Activated CD4-positive, alpha-beta T cell treated with anti-CD3 and anti-CD28 coated beads, Interleukin-2, amount 10 ng/mL, durations not matched to agents 7 days and 5 days (primary cell): ENCODE results near the gene SRM. TPM values are rescaled to one million over a fixed set of nuclear protein-coding genes. Genes with fewer than 3 reads are reported as not detected.
"Not testable (repeated sequence)": the region's sequence is repeated elsewhere in the genome, so short reads cannot be mapped to it uniquely, and the experiment has no call there.

ENCODE experiments used
- CTCF ChIA-PET: fragments of 350-600 bp; sonication (Branson Sonifier 250); formaldehyde crosslinking; loops from one replicate; lab custom pipeline; 2021; ENCODE audit warnings: antibody characterized with exemption; lab: Charles Lee
- POLR2A ChIA-PET: fragments of 350-600 bp; sonication (Branson Sonifier 250); formaldehyde crosslinking; loops from one replicate; lab custom pipeline; 2021; ENCODE audit warnings: antibody characterized with exemption; lab: Charles Lee
- DNase-seq: peaks from one replicate; pipeline ENCODE4 v3.0.0-alpha.2; 2020
- H3K27ac Mint-ChIP-seq: one replicate; pipeline ENCODE4 v1.8.0; 2021; ENCODE audit warnings: mild to moderate bottlenecking, moderate library complexity, mixed read lengths
- H3K27me3 Mint-ChIP-seq: one replicate; pipeline ENCODE4 v1.8.0; 2021; ENCODE audit warnings: mixed read lengths
- H3K36me3 Mint-ChIP-seq: one replicate; pipeline ENCODE4 v1.8.0; 2021; ENCODE audit warnings: low read depth, mixed read lengths
- H3K4me1 Mint-ChIP-seq: one replicate; pipeline ENCODE4 v1.8.0; 2021; ENCODE audit warnings: mixed read lengths
- H3K4me3 Mint-ChIP-seq: one replicate; pipeline ENCODE4 v1.8.0; 2021; ENCODE audit warnings: mild to moderate bottlenecking, moderate library complexity, mixed read lengths
- H3K9me3 Mint-ChIP-seq: one replicate; pipeline ENCODE4 v1.8.0; 2021; ENCODE audit warnings: mixed read lengths
- total RNA-seq, 2 experiments: library from RNA; stranded (reverse); gene quantifications; one replicate each; pipeline ENCODE4 v1.2.3, GENCODE V29; 2021

The SRM gene
- total RNA-seq, 2 experiments from 2014 or later: 88.1 to 93.8 TPM

- POLR2A ChIA-PET: no interaction called here
- Mint-ChIP-seq H3K27me3 (no peaks in the 10 kb centered on the region), H3K4me1 (peaks cover 2% of the 10 kb centered on the region), H3K4me3 (no peak overlapping the region), H3K36me3 (peaks cover 6% of the 10 kb centered on the region), H3K27ac (no peak overlapping the region), H3K9me3 (no peaks in the 10 kb centered on the region)
- DNase-seq: no peak
- CTCF ChIA-PET: interaction anchor here (1.2 to 2.0 kb wide), 2 partner anchors 11 to 14 kb away, joined by 4 to 9 read pairs; no protein-coding TSS in a partner anchor
Measured at GRCh38 chr1:11051781-11052511, 7.9 kb downstream of the SRM start.

GRCh38 chr1:11051121-11051520 lies 8.7 kb downstream of the SRM start:
- CTCF ChIA-PET: interaction anchor here (2.0 kb wide), 1 partner anchor 13 kb away, joined by 9 read pairs; no protein-coding TSS in a partner anchor
- POLR2A ChIA-PET, H3K4me1 Mint-ChIP-seq, H3K9me3 Mint-ChIP-seq, H3K4me3 Mint-ChIP-seq, H3K27ac Mint-ChIP-seq, H3K36me3 Mint-ChIP-seq, H3K27me3 Mint-ChIP-seq, DNase-seq: not testable (repeated sequence)

GRCh38 chr1:11046625-11047365 lies 13.0 kb downstream of the SRM start, which contains the start of gene MASP2:
TSS of gene MASP2 (minus strand) at chr1:11047239. CDS start at chr1:11047207, 32 bp downstream.
- no peaks in the 10 kb centered on the region for H3K36me3 Mint-ChIP-seq
- no peaks in the 10 kb centered on the region for H3K9me3 Mint-ChIP-seq
- no peaks in the 10 kb centered on the region for H3K4me1 Mint-ChIP-seq
- no peaks in the 10 kb centered on the region for H3K27me3 Mint-ChIP-seq
- H3K4me3 Mint-ChIP-seq: no peak within 1 kb of the TSS
- POLR2A ChIA-PET: no interaction called here
- H3K27ac Mint-ChIP-seq: no peak within 1 kb of the TSS
- DNase-seq: no peak
- CTCF ChIA-PET: interaction anchor here (3.2 kb wide), 1 partner anchor 10 kb away, joined by 19 read pairs; no protein-coding TSS in a partner anchor

GRCh38 chr1:11046270-11046566 lies 13.6 kb downstream of the SRM start:
- POLR2A ChIA-PET: no interaction called here
- Mint-ChIP-seq H3K4me1 (no peaks in the 10 kb centered on the region), H3K27me3 (no peaks in the 10 kb centered on the region), H3K4me3 (no peak overlapping the region), H3K9me3 (no peaks in the 10 kb centered on the region), H3K27ac (no peak overlapping the region), H3K36me3 (no peaks in the 10 kb centered on the region)
- DNase-seq: no peak
- CTCF ChIA-PET: interaction anchor here (1.1 to 3.2 kb wide), 2 partner anchors 9 to 11 kb away, joined by 3 to 19 read pairs; no protein-coding TSS in a partner anchor

- Mint-ChIP-seq H3K4me1 (no peaks in the 10 kb centered on the region), H3K9me3 (no peaks in the 10 kb centered on the region), H3K27me3 (no peaks in the 10 kb centered on the region), H3K27ac (no peak overlapping the region), H3K4me3 (no peak overlapping the region), H3K36me3 (no peaks in the 10 kb centered on the region)
- no peak for DNase-seq
- POLR2A ChIA-PET: no interaction called here
- CTCF ChIA-PET: interaction anchor here (1.1 to 3.2 kb wide), 2 partner anchors 8 to 12 kb away, joined by 3 to 19 read pairs; no protein-coding TSS in a partner anchor
Measured at GRCh38 chr1:11045428-11046269, 14.2 kb downstream of the SRM start.

GRCh38 chr1:11044849-11045427 lies 14.9 kb downstream of the SRM start:
- Mint-ChIP-seq H3K36me3 (no peaks in the 10 kb centered on the region), H3K4me3 (no peak overlapping the region), H3K9me3 (no peaks in the 10 kb centered on the region), H3K4me1 (no peaks in the 10 kb centered on the region), H3K27me3 (no peaks in the 10 kb centered on the region), H3K27ac (no peak overlapping the region)
- ChIA-PET POLR2A (no interaction called here), CTCF (interaction anchor here (1.1 kb wide), 1 partner anchor 12 kb away, joined by 3 read pairs; no protein-coding TSS in a partner anchor)
- DNase-seq: no peak

- H3K36me3 Mint-ChIP-seq: no peaks in the 10 kb centered on the region
- H3K4me1 Mint-ChIP-seq: no peaks in the 10 kb centered on the region
- H3K27ac Mint-ChIP-seq: no peak overlapping the region
- H3K9me3 Mint-ChIP-seq: no peaks in the 10 kb centered on the region
- ChIA-PET POLR2A (no interaction called here), CTCF (interaction anchor here (0.6 kb wide), 1 partner anchor 20 kb away, joined by 4 read pairs; no protein-coding TSS in a partner anchor)
- H3K4me3 Mint-ChIP-seq: no peak overlapping the region
- no peaks in the 10 kb centered on the region for H3K27me3 Mint-ChIP-seq
- DNase-seq: no peak
Measured at GRCh38 chr1:11044086-11044848, 15.6 kb downstream of the SRM start.

GRCh38 chr1:11042995-11043874 lies 16.6 kb downstream of the SRM start:
- POLR2A ChIA-PET: no interaction called here
- DNase-seq: no peak
- Mint-ChIP-seq H3K9me3 (no peaks in the 10 kb centered on the region), H3K4me1 (no peaks in the 10 kb centered on the region), H3K27me3 (no peaks in the 10 kb centered on the region), H3K36me3 (no peaks in the 10 kb centered on the region), H3K4me3 (no peak overlapping the region), H3K27ac (no peak overlapping the region)
- CTCF ChIA-PET: no interaction called here

GRCh38 chr1:11042065-11042464 lies 17.8 kb downstream of the SRM start:
- CTCF ChIA-PET: no interaction called here
- H3K9me3 Mint-ChIP-seq: no peaks in the 10 kb centered on the region
- no peak overlapping the region for H3K27ac Mint-ChIP-seq
- peaks cover 5% of the 10 kb centered on the region for H3K27me3 Mint-ChIP-seq
- peaks cover 8% of the 10 kb centered on the region for H3K4me1 Mint-ChIP-seq
- POLR2A ChIA-PET: no interaction called here
- no peak for DNase-seq
- H3K36me3 Mint-ChIP-seq: no peaks in the 10 kb centered on the region
- no peak overlapping the region for H3K4me3 Mint-ChIP-seq

GRCh38 chr1:11041048-11041447 lies 18.8 kb downstream of the SRM start:
- Mint-ChIP-seq H3K4me1 (peaks cover 8% of the 10 kb centered on the region), H3K36me3 (no peaks in the 10 kb centered on the region), H3K27ac (no peak overlapping the region), H3K4me3 (no peak overlapping the region), H3K9me3 (no peaks in the 10 kb centered on the region), H3K27me3 (peaks cover 5% of the 10 kb centered on the region)
- no peak for DNase-seq
- ChIA-PET CTCF (no interaction called here), POLR2A (no interaction called here)

GRCh38 chr1:11040105-11040429 lies 19.8 kb downstream of the SRM start:
- ChIA-PET POLR2A (interaction anchor here (0.5 kb wide), 1 partner anchor 47 kb away, joined by 3 read pairs; no protein-coding TSS in a partner anchor), CTCF (interaction anchor here (0.6 to 1.4 kb wide), 2 partner anchors 137 to 300 kb away, joined by 4 read pairs; no protein-coding TSS in a partner anchor)
- not testable (repeated sequence) for H3K4me1 Mint-ChIP-seq, H3K36me3 Mint-ChIP-seq, H3K27ac Mint-ChIP-seq, H3K27me3 Mint-ChIP-seq, DNase-seq, H3K4me3 Mint-ChIP-seq, H3K9me3 Mint-ChIP-seq
